Measurements from ENCODE around the gene TMEM217. TPM values are rescaled to one million over a fixed set of nuclear protein-coding genes. Genes with fewer than 3 reads are reported as not detected.

Gene TMEM217
- total and polyA plus RNA-seq, 2 of the 8 experiments (the other 6 are each of a cell fraction or from before 2014, with no cell fraction given) = 0.60 to 1.1 TPM

- DNase-seq (ENCODE audit: low read depth in 1 of 2, low spot score in 2 of 2) = no peak
- H3K9ac ChIP-seq (replicated peaks in 1 of 4; ENCODE audit: extremely low read depth in 1 of 4, low read depth in 3 of 4, low read length in 3 of 4) = no peak overlapping the region
- peaks cover 0 to 8% (median 0%) of the 10 kb centered on the region in 4 experiments; a peak in 2 of 8 replicates for H3K36me3 ChIP-seq (ENCODE audit: control insufficient read depth in 2 of 4, insufficient read depth in 4 of 4, low read length in 3 of 4)
- no peak for TF ChIP-seq KDM5A (IDR thresholded peaks at IDR 0.05; ENCODE audit: low read length)
- TF ChIP-seq SIX5 (IDR thresholded peaks at IDR 0.05; ENCODE audit: low read depth, low read length) = no peak
- TF ChIP-seq CBX5 (IDR thresholded peaks at IDR 0.05; ENCODE audit: low read depth, low read length) = no peak
- no peak for TF ChIP-seq CBX8 (IDR thresholded peaks at IDR 0.05; ENCODE audit: borderline replicate concordance, low read depth, low read length)
- TF ChIP-seq TAF7 (optimal IDR thresholded peaks at IDR 0.05; ENCODE audit: borderline replicate concordance, low read depth, low read length) = no peak
- no peak for TF ChIP-seq CEBPB (IDR thresholded peaks at IDR 0.05; ENCODE audit: low read depth, low read length)
- TF ChIP-seq NRF1 (IDR thresholded peaks at IDR 0.05; ENCODE audit: low read depth, low read length) = no peak
- TF ChIP-seq SIN3A (conservative IDR thresholded peaks at IDR 0.05 in 1 of 2, IDR thresholded peaks at IDR 0.05 in 1 of 2; ENCODE audit: low read depth in 1 of 2, low read length in 2 of 2) = no peak
- TF ChIP-seq KDM4A (IDR thresholded peaks at IDR 0.05; ENCODE audit: low read depth, low read length, severe bottlenecking) = no peak
- no peak for TF ChIP-seq RNF2 (IDR thresholded peaks at IDR 0.05; ENCODE audit: borderline replicate concordance, low read depth, low read length, missing control alignments, poor library complexity, severe bottlenecking)
- TF ChIP-seq PHF8 (conservative IDR thresholded peaks at IDR 0.05; ENCODE audit: low read depth, low read length) = no peak
- TF ChIP-seq EZH2 (IDR thresholded peaks at IDR 0.05; ENCODE audit: low read depth, low read length, severe bottlenecking) = no peak
- no peak for TF ChIP-seq POLR2A (IDR thresholded peaks at IDR 0.05; ENCODE audit: control extremely low read depth in 1 of 2, low read depth in 2 of 2, low read length in 2 of 2)
- no peak for TF ChIP-seq TBP (IDR thresholded peaks at IDR 0.05; ENCODE audit: low read depth, low read length)
Measured at GRCh38 chr6:37269105-37269504, 11.2 kb upstream of the TMEM217 start.

More at GRCh38 chr6:37269105-37269504, 11.2 kb upstream of the TMEM217 start:
- H4K91ac ChIP-seq (replicated peaks; ENCODE audit: insufficient read length, low read length) = no peak overlapping the region
- no peak overlapping the region for H2AFZ ChIP-seq (ENCODE audit: low read length)
- peaks cover 0 to 40% of the 10 kb centered on the region in 2 experiments; a peak in 2 of 4 replicates for H3K79me2 ChIP-seq (ENCODE audit: control insufficient read depth in 1 of 2, insufficient read depth in 2 of 2, low read length in 2 of 2)
- no peaks in the 10 kb centered on the region for H3K27me3 ChIP-seq (replicated peaks in 1 of 4; ENCODE audit: control insufficient read depth in 3 of 4, extremely low read depth in 1 of 4, insufficient read depth in 3 of 4, low read length in 3 of 4)
- peaks cover 0 to 1% of the 10 kb centered on the region in 2 experiments for H4K20me1 ChIP-seq (replicated peaks in 1 of 2; ENCODE audit: control insufficient read depth in 1 of 2, insufficient read depth in 2 of 2, low read length in 2 of 2)
- H3K23ac ChIP-seq (ENCODE audit: insufficient read length) = no peak overlapping the region
- no peak for FAIRE-seq
- CTCF ChIA-PET (ENCODE audit: partially characterized antibody) = no interaction called here
- no peak overlapping the region for H3K56ac ChIP-seq (replicated peaks; ENCODE audit: insufficient read length, low read depth, low read length)
- H4K8ac ChIP-seq (ENCODE audit: extremely low read depth, insufficient read depth, low read length) = no peak overlapping the region
- H3K23me2 ChIP-seq (ENCODE audit: low read depth, low read length) = no peaks in the 10 kb centered on the region
- H3K14ac ChIP-seq (ENCODE audit: insufficient read length) = no peak overlapping the region
- H3K4me1 ChIP-seq (replicated peaks in 1 of 4; ENCODE audit: control insufficient read depth in 3 of 4, insufficient read depth in 4 of 4, low read length in 3 of 4) = peaks cover 0 to 4% (median 3%) of the 10 kb centered on the region in 4 experiments; a peak in 4 of 7 replicates
- no peak overlapping the region for H3K4me2 ChIP-seq (ENCODE audit: insufficient read depth in 1 of 2, low read depth in 2 of 2, low read length in 2 of 2)
- no peaks in the 10 kb centered on the region for H3K9me3 ChIP-seq (ENCODE audit: insufficient read depth in 2 of 2, low read depth in 1 of 2, low read length in 1 of 2)
- no peak overlapping the region for H3K4me3 ChIP-seq (ENCODE audit: extremely low read depth in 1 of 4, insufficient read depth in 2 of 4, low read depth in 3 of 4, low read length in 4 of 4)
- H2BK120ac ChIP-seq (replicated peaks; ENCODE audit: low read depth, low read length) = no peak overlapping the region
- no peak overlapping the region for H3K4ac ChIP-seq (replicated peaks; ENCODE audit: insufficient read length, low read depth, low read length)
- H4K5ac ChIP-seq (ENCODE audit: insufficient read length, low read depth, low read length) = no peak overlapping the region
- WGBS, 2 experiments (ENCODE audit: extremely low coverage in 1 of 2, insufficient coverage in 1 of 2, insufficient read length in 1 of 2, insufficient replicate concordance in 2 of 2, low coverage in 1 of 2, low lambda C conversion rate in 2 of 2, missing lambda C conversion rate in 1 of 2) = 90% methylated on average over 2 of the region's 2 CpGs; no CpG with 5 or more reads in 1 of the 2 experiments
- no peak overlapping the region for H2BK5ac ChIP-seq (ENCODE audit: low read depth, low read length)
- H2BK15ac ChIP-seq (ENCODE audit: low read length) = no peak overlapping the region
- POLR2A ChIA-PET (ENCODE audit: partially characterized antibody) = no interaction called here
- no peak overlapping the region for H3K27ac ChIP-seq (ENCODE audit: low read depth, low read length)
- no peaks in the 10 kb centered on the region; the same call in 1 of the 2 replicates for H3K79me1 ChIP-seq (ENCODE audit: low read depth, low read length)
- no peak overlapping the region for H2BK12ac ChIP-seq (ENCODE audit: low read depth, low read length)
- no peak overlapping the region for H2AK5ac ChIP-seq (ENCODE audit: low read depth, low read length)
- H2BK20ac ChIP-seq (ENCODE audit: low read length) = no peak overlapping the region
- H3K18ac ChIP-seq (ENCODE audit: extremely low read depth, low read length) = no peak overlapping the region
